ENCODE results near the gene SDC3.

Gene SDC3

DNA sequence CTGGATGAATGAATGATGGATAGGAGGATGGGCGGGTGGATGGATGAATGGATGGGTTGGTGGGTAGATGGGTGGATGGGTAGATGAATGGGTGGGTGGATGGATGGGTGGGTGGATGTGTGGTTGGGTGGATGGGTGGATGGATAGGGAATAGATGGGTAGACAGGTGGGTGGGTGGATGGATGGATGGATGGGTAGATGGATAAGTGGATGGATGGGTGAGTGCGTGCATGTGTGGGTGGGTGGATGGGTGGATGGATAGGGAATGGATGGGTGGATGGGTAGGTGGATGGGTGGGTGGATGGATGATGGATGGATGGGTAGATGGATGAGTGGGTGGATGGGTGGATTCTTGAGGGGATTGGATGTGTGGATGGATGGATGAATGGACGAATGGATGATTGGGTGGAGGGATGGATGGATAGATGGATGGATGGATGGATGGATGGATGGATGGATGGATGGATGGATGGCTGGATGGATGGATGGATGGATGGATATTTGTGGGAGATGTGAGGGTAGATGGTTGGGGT is 68.7 kb downstream of the SDC3 start:
- intact Hi-C loops (cut with DNase I), result no loop called here
- DNase-seq, result no peak

DNA sequence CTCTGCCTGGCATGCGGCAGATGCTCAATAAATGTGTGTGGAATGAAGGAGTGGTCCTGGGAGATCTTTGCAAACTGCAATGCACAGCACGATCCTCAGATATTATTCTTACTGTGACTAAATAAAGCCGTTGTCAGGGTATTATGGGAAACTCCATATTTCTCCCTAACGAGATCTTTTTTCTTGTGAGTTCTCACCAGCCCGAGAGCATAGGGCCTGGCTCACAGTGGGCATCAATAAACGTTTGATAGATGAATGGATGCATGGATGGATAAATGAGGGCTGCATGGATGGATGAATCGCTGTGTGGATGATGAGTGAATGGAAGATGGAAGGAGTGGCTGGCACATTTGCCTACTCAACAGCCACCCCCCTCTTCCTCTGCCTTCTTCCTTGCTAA is 69.6 kb downstream of the SDC3 start:
- intact Hi-C loops (cut with DNase I), result no loop called here
- no peak for DNase-seq

DNA sequence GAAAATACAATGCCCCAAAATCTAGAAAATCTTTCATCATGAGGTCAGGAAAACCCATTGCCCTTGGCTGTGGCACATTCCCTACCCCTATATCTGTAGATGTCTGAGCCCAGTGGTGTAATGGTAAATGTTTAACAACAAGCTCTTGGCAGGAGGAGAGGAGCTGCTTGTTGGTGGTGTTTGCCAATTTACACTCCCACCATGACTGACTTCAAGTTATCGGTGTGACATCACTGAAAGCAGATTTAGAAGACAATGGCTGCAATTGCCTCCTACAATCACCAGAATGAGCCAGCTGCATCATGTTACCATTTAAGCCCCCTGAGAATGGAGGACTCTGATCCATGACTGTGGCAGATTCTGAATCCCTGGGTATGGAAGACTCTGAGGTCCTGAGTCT is 70.9 kb downstream of the SDC3 start:
- no peak for DNase-seq
- intact Hi-C loops (cut with DNase I), result no loop called here

DNA sequence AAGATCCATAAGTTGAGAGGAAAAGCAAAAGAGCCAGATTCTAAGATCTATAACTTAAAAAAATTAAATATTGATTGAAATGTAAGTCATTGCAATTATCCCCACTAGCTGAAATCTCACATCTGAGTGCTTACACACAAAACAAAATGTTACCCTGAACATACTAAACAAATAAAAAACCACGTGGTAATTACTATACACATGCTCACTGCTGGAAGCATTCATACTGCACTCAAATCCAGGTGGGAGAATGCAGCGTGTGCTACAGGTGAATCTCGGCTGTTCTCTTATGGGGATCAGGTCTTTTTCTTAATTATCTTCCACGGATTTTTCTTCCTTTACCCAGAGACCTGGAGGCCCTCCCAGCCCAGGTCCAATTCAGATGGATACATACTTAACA is 74.3 kb downstream of the SDC3 start:
- no peak for DNase-seq
- intact Hi-C loops (cut with DNase I), result no loop called here

- no peak for DNase-seq
- intact Hi-C loops (cut with DNase I), result no loop called here
Measured at GRCh38 chr1:30830537-30830936, 78.0 kb downstream of the SDC3 start.

- intact Hi-C loops (cut with DNase I), result no loop called here
- no peak for DNase-seq
Measured at GRCh38 chr1:30829889-30830288, 78.7 kb downstream of the SDC3 start.

DNA sequence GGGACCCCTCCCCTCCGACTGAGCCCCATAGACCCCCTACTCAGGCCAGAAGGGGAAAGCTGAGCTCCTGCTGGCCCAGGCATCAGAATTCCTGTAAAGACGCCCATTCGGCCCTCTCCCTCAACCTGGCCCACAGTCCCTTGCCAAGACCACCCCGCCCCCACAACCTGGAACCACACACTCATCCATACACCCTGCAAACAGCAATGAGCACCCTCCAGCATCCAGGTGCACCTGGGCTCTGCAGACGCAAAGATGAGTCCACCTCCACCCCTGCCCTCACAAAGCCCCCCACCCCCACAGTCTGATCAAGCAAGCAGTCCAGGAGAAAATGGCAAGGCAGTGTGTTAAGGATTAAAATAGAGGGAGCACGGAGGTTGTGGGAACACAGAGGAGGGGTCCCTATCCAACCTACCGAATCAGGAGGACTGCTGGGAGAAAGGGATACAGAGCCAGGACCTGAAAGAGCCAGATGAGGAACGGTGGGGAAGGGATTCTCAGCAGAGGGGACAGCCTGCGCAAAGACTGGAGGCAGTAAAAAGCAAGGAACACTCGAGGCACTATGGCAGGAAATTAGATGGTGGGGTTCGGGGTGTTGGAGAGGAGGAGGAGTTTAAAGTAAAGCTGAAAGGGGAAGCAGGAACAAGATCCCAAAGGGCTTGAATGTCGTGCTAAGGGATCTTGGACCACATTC is 83.7 kb downstream of the SDC3 start:
- peak in 1 of 10 donors; percentile 53 for DNase-seq
- intact Hi-C loops (cut with DNase I), result loop anchor here (1.0 kb wide), 1 partner anchor 9 kb away; no protein-coding TSS in a partner anchor

GRCh38 chr1:30823969-30824735 is 84.4 kb downstream of the SDC3 start:
- intact Hi-C loops (cut with DNase I), result loop anchor here (1.0 kb wide), 1 partner anchor 8 kb away; no protein-coding TSS in a partner anchor
- peak; percentile 96 to 100 (median 98) for DNase-seq

DNA sequence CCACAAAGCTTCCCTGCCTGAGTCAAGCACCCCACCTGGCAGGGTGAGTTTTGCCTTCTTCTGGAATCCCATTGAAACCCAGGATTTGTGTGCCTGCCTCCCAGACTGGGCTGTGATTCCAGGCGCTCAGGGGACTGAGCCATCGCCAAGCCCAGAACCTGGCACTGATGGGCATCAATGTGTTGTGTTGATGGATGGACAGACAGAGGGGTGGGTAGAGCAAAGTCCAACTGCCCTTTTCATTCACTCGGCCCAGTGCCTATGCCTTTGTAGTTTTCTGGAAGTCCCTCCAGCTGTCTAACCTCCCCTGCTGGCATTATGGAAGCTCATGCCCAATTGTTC is 85.0 kb downstream of the SDC3 start:
- intact Hi-C loops (cut with DNase I), result no loop called here
- peak in 1 of 10 donors; percentile 64 for DNase-seq

- DNase-seq, result peak in 1 of 10 donors; percentile 69
- intact Hi-C loops (cut with DNase I), result no loop called here
Measured at GRCh38 chr1:30822966-30823581, 85.5 kb downstream of the SDC3 start.

DNA sequence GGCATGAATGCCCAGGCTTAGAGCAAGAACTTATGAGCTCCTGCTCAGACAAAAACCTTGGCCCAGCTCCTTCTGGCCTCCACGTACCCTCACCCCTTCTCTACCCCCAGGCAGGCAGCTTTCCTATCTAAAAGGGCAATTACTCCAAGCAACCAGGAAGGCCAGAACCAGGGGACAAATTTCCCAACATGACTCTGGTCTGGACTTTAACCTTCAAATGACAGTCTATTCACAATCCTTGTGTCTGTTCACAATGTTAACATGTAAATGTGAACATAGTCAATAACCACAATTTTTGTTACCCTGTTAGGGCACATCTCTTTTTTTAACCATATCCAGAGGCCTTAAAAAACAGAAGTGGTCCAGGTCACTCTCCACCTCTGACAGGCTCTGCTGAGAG is 86.6 kb downstream of the SDC3 start:
- no peak for DNase-seq

GRCh38 chr1:30820299-30820698 is 88.3 kb downstream of the SDC3 start:
- DNase-seq, result peak in 1 of 10 donors; percentile 67
- intact Hi-C loops (cut with DNase I), result no loop called here

More for the DNA sequence above, 86.6 kb downstream of the SDC3 start:
- intact Hi-C loops (cut with DNase I), result no loop called here
